Choroid plexus epithelial cell (primary cell): Measurements from ENCODE around the gene ZNF593.

Experiments
- DNase-seq: peaks from one replicate; pipeline ENCODE4 v3.0.0-alpha.2; 2010; ENCODE audit warnings: low read depth
- H3K4me3 ChIP-seq: 2 replicates; pipeline ENCODE4 v1.5.1; 2011; ENCODE audit warnings: low read depth, mild to moderate bottlenecking, control low read depth, low read length, moderate library complexity
- TF ChIP-seq, protein P1 (sequence below): conservative IDR thresholded peaks from 2 replicates; pipeline ENCODE4 v1.5.1; 2011; ENCODE audit warnings: low read depth, mild to moderate bottlenecking, control low read depth, inconsistent platforms, low read length, moderate library complexity

ZNF593 gene

GRCh38 chr1:26175346-26175745 is 5.6 kb downstream of the ZNF593 start:
- TF ChIP-seq, protein P1, sequence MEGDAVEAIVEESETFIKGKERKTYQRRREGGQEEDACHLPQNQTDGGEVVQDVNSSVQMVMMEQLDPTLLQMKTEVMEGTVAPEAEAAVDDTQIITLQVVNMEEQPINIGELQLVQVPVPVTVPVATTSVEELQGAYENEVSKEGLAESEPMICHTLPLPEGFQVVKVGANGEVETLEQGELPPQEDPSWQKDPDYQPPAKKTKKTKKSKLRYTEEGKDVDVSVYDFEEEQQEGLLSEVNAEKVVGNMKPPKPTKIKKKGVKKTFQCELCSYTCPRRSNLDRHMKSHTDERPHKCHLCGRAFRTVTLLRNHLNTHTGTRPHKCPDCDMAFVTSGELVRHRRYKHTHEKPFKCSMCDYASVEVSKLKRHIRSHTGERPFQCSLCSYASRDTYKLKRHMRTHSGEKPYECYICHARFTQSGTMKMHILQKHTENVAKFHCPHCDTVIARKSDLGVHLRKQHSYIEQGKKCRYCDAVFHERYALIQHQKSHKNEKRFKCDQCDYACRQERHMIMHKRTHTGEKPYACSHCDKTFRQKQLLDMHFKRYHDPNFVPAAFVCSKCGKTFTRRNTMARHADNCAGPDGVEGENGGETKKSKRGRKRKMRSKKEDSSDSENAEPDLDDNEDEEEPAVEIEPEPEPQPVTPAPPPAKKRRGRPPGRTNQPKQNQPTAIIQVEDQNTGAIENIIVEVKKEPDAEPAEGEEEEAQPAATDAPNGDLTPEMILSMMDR = no peak
- no peak for DNase-seq
- no peak overlapping the region for H3K4me3 ChIP-seq

DNA sequence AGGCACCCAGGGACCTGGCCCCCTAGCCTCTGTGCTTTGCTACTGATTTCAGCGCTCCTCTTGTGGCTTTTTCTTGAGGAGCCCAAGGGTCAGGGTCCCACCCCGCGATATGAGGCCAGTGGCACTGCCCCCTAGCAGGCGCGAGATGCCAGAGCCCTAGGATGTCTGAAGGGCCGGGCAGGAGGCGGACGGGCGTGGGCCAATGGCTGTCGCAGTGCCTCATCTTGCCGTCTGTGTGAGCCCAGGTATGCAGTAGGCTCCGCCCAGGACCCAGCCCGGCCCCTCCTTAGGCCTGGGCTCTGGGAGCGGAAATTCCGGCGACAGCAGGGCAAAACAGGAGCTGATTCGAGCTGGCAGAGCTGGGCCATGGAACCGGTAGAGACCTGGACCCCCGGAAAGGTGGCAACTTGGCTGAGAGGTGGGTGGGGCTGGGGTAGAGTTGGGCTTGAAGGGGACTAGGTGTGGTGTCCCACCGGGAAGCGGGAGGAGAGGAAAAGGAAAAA is 7.5 kb downstream of the ZNF593 start, which contains the start of gene CNKSR1:
Gene CNKSR1 (plus strand): TSS at position 310 of the 503 bp plus-strand sequence. CDS start 57 bp downstream, at position 367.
- no peak for DNase-seq
- TF ChIP-seq, protein P1 = no peak
- no peak within 1 kb of the TSS for H3K4me3 ChIP-seq

DNA sequence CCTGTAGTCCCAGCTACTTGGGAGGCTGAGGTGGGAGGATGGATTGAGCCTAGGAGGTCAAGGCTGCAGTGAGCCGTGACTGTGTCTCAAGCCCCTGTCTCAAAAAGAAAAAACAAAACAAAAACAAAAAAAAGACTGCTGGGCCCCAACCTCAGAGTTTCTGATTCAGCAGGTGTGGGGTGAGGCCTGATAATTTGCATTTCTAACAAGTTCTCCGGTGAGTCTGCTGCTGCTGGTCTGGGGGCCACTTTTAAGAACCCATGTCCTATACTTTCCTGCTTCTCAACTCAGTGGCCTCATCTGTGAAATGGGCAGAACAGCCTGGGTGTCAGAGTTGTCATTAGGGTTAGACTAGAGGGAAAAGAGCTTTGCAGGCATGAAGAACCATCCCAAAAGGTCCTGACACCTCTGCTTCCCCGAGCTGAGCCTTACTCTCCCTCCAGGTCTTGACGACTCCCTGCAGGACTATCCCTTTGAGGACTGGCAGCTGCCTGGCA is 10.3 kb downstream of the ZNF593 start:
- TF ChIP-seq, protein P1 = no peak
- DNase-seq = no peak
- H3K4me3 ChIP-seq = no peak overlapping the region

GRCh38 chr1:26181586-26182382 is 12.1 kb downstream of the ZNF593 start:
- DNase-seq = no peak
- TF ChIP-seq, protein P1 = no peak

DNA sequence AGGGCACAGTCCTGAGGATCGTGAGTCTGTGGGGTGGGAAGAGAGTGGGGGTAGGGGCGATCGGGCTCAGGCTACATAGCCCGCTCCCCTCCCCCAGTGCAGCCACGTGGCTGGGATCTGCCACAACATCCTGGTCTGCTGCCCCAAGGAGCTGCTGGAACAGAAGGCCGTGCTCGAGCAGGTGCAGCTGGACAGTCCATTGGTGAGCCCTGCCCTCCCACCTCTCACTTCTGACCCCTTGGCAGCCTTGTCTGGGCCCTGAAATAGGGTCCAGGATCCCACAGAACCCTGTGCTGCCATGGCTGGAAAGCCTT is 12.6 kb downstream of the ZNF593 start:
- no peak for DNase-seq

More at GRCh38 chr1:26181586-26182382, 12.1 kb downstream of the ZNF593 start:
- H3K4me3 ChIP-seq = no peak overlapping the region

DNA sequence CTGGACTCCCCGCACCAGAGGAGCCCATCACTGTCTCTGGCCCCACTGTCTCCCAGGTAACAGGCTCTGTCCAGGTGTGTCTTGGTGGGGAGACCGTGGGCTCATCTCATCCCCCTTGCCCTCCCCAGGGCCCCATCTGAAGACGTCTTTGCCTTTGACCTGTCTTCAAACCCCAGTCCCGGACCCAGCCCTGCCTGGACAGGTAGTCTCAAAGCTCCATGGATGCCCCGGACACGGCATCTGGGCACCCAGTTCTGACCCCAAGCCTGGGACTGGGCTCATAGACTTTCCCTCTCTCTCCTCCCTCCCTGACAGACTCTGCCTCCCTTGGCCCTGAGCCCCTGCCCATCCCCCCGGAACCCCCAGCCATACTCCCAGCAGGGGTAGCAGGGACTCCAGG is 14.4 kb downstream of the ZNF593 start:
- TF ChIP-seq, protein P1 = no peak
- no peak overlapping the region for H3K4me3 ChIP-seq
- no peak for DNase-seq

More for the DNA sequence above, 12.6 kb downstream of the ZNF593 start:
- no peak overlapping the region for H3K4me3 ChIP-seq
- TF ChIP-seq, protein P1 = no peak
